Bronchial epithelial cell (primary cell): ENCODE measurements around the gene CACNA1D. TPM values are rescaled to one million over a fixed set of nuclear protein-coding genes. Genes with fewer than 3 reads are reported as not detected.

Experiments used
- DNase-seq: peaks from one replicate; pipeline ENCODE4 v3.0.0-alpha.2; 2010; ENCODE audit warnings: low read depth
- FAIRE-seq: peaks from 2 replicates; lab custom pipeline; 2011; peaks lifted over from hg19 to GRCh38; lab: Jason Lieb, UNC
- H3K27me3 ChIP-seq: 2 replicates; pipeline ENCODE4 v1.5.1; 2011; ENCODE audit warnings: low read length; ENCODE audit not compliant: control insufficient read depth, insufficient read depth
- H3K36me3 ChIP-seq: 2 replicates; pipeline ENCODE4 v1.5.1; 2011; ENCODE audit warnings: low read length; ENCODE audit not compliant: control insufficient read depth, insufficient read depth
- H3K4me3 ChIP-seq: 2 replicates; pipeline ENCODE4 v1.5.1; 2011; ENCODE audit warnings: mild to moderate bottlenecking, low read depth, low read length, control low read depth
- CTCF ChIP-seq: IDR thresholded peaks from 2 replicates; pipeline ENCODE4 v1.5.1; 2011; ENCODE audit warnings: mild to moderate bottlenecking, moderate library complexity, low read length, control low read depth, inconsistent platforms; ENCODE audit not compliant: insufficient read depth, severe bottlenecking
- total RNA-seq: library from RNA; depleted of rRNA; stranded (reverse); fragments of >200 nt; gene quantifications from 2 replicates; pipeline ENCODE4 v1.2.1, GENCODE V29; 2014

Gene CACNA1D
- total RNA-seq, 1 donor from 2014 or later = 0.26 TPM

- H3K27me3 ChIP-seq = no peaks in the 10 kb centered on the region
- no peak for FAIRE-seq
Measured at GRCh38 chr3:53696401-53697172, 202.2 kb downstream of the CACNA1D start.

DNA sequence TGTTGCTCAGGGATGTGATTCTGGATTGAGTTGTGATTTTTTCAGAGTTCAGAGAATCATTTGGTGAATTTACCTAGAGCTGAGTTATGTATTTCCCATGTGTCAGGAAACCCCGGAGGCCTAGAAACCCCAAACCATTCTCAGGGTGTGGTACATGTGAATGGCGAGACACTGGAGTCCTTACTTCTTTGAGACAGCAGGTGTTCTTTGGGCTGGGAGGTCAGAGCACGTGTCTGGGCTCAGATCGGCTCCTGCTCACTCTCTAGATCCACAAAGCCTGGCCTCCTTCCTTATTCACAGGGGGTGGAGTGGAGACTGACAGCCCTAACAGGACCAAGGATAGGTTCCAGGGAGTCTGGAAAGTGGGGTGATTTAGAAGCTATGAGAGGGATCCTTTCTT, 206.0 kb downstream of the CACNA1D start:
- Histone ChIP-seq H3K36me3 (no peaks in the 10 kb centered on the region), H3K4me3 (no peak overlapping the region), H3K27me3 (no peaks in the 10 kb centered on the region)
- FAIRE-seq (no peak), DNase-seq (no peak)
- no peak for TF ChIP-seq CTCF

More at GRCh38 chr3:53696401-53697172, 202.2 kb downstream of the CACNA1D start:
- DNase-seq = no peak
- TF ChIP-seq CTCF = no peak
- no peaks in the 10 kb centered on the region for H3K36me3 ChIP-seq
- H3K4me3 ChIP-seq = no peak overlapping the region

- Histone ChIP-seq H3K36me3 (no peaks in the 10 kb centered on the region), H3K27me3 (no peaks in the 10 kb centered on the region), H3K4me3 (no peak overlapping the region)
- no peak for DNase-seq
- TF ChIP-seq CTCF = no peak
- peak; percentile 64 for FAIRE-seq
Measured at GRCh38 chr3:53702776-53703530, 208.5 kb downstream of the CACNA1D start.

DNA sequence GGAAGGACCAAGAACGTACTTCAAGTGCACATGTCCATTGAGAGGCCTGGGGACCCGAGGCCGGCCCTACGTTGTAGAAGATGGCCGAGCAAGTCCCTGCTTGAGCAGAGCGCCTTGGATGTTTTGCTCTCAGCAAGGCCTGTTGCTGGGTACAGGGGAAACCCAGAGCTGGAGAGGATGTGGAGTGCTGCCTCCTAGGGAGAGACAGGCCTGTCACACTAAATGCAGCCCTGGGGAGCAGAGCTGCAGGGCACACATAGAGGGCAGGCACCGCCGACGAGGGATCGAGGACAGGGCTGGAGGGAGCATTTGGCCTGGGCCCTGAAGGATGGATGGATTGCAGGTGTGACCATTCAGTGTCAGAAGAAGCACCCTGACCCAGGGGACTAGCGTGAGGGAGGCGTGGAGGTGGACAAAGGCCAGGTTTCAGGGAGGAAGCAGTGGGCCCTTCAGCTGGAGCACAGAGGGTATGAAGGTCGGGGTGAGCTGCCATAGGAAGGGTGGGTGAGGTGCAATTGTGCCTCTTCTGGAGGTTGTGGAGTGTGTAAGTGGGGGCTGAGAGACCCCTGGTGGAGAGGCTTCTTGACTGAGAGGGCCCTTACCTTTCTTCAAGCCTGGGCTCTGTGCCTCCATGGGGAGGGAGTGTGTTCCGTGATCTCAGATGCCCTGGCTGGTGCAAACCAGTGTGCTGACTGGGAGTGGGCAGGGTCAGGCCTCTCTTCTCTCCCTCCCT, 209.4 kb downstream of the CACNA1D start:
- no peaks in the 10 kb centered on the region for H3K36me3 ChIP-seq
- H3K4me3 ChIP-seq = no peak overlapping the region
- DNase-seq (no peak), FAIRE-seq (no peak)
- TF ChIP-seq CTCF = no peak
- H3K27me3 ChIP-seq = no peaks in the 10 kb centered on the region

DNA sequence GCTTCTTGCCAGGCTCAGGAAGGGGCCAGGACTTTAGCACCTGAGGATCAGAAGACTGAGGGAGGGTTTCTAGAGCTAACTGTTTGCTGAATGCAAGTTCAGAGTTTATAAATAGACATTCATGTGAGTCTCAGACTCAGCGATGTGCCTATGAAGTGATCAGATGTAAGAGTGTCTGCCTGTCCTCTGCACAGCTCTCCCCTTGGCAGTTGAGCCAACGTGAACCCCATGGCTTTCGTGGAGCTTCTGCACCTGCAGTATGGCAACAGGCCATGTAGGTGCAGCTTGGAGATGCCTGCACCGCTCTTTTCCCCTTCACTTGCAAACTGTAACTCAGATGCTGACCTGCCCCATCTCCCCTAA, 209.9 kb downstream of the CACNA1D start:
- no peak overlapping the region for H3K4me3 ChIP-seq
- DNase-seq (no peak), FAIRE-seq (no peak)
- no peaks in the 10 kb centered on the region for H3K36me3 ChIP-seq
- TF ChIP-seq CTCF = no peak
- H3K27me3 ChIP-seq = no peaks in the 10 kb centered on the region
